Measurements from ENCODE around the gene SF3B4. TPM values are rescaled to one million over a fixed set of nuclear protein-coding genes. Genes with fewer than 3 reads are reported as not detected.

Gene SF3B4
- total RNA-seq, 1 experiment from 2014 or later, result 23.5 TPM

GRCh38 chr1:149932474-149932873, 4.9 kb upstream of the SF3B4 start:
- no peaks in the 10 kb centered on the region for H3K36me3 ChIP-seq (ENCODE audit: low read depth, low read length)
- no peaks in the 10 kb centered on the region for H3K9me2 ChIP-seq (replicated peaks; ENCODE audit: low read length)
- ChIA-PET CTCF (no interaction called here), POLR2A (ENCODE audit: unreplicated experiment) (interaction anchor here (0.7 kb wide), 1 partner anchor 47 kb away, joined by 6 read pairs; no protein-coding TSS in a partner anchor)
- no peaks in the 10 kb centered on the region for H4K20me1 ChIP-seq (ENCODE audit: low read length)
- H3K27me3 ChIP-seq (ENCODE audit: low read length), result no peaks in the 10 kb centered on the region
- no peak overlapping the region for H2AFZ ChIP-seq (ENCODE audit: low read length)
- BruUV-seq (replicated peaks), result no TSS peak
- peaks cover 2% of the 10 kb centered on the region for H3K79me2 ChIP-seq (ENCODE audit: low read length)
- no peak overlapping the region for H3K9ac ChIP-seq (ENCODE audit: low read length)
- DNase-seq (no peak), ATAC-seq (peak; percentile 5)
- no peak overlapping the region for H3K4me3 ChIP-seq (ENCODE audit: low read length)
- intact Hi-C loops (cut with micrococcal nuclease), result no loop called here
- TF ChIP-seq EZH2 (IDR thresholded peaks at IDR 0.05; ENCODE audit: low read length, unreplicated experiment), result no peak
- TF ChIP-seq CTCF (conservative IDR thresholded peaks at IDR 0.05; ENCODE audit: low read depth, low read length), result no peak
- no peak for TF ChIP-seq EZH2phosphoT487 (IDR thresholded peaks at IDR 0.05; ENCODE audit: borderline replicate concordance, low read length)
- H3K27ac ChIP-seq (ENCODE audit: low read length), result no peak overlapping the region
- H3K4me2 ChIP-seq (ENCODE audit: low read length), result no peak overlapping the region
- H3K4me1 ChIP-seq (ENCODE audit: insufficient read depth, low read length), result peaks cover 38% of the 10 kb centered on the region
- no peaks in the 10 kb centered on the region for H3K9me3 ChIP-seq (ENCODE audit: low read length)
- no peaks in the 10 kb centered on the region for H3F3A ChIP-seq (ENCODE audit: low read length, unreplicated experiment)

- BruUV-seq (replicated peaks), result no TSS peak
- intact Hi-C loops (cut with micrococcal nuclease), result no loop called here
Measured at GRCh38 chr1:149931212-149931790, 3.7 kb upstream of the SF3B4 start.

More at GRCh38 chr1:149931212-149931790, 3.7 kb upstream of the SF3B4 start:
- H3K27ac ChIP-seq (ENCODE audit: low read length), result peak overlapping the region; percentile 54
- H3K9me2 ChIP-seq (replicated peaks; ENCODE audit: low read length), result no peaks in the 10 kb centered on the region
- peak overlapping the region; percentile 43 for H3K4me2 ChIP-seq (ENCODE audit: low read length)
- peak; percentile 31 for DNase-seq
- ChIA-PET CTCF (no interaction called here), POLR2A (ENCODE audit: unreplicated experiment) (no interaction called here)
- H3K79me2 ChIP-seq (ENCODE audit: low read length), result peaks cover 13% of the 10 kb centered on the region
- H3K9me3 ChIP-seq (ENCODE audit: low read length), result no peaks in the 10 kb centered on the region
- H3K27me3 ChIP-seq (ENCODE audit: low read length), result no peaks in the 10 kb centered on the region
- peaks cover 34% of the 10 kb centered on the region for H3K4me1 ChIP-seq (ENCODE audit: insufficient read depth, low read length)
- TF ChIP-seq CTCF (conservative IDR thresholded peaks at IDR 0.05; ENCODE audit: low read depth, low read length) (0 out of 2 replicates have a peak, but pooled peaks have one; percentile 8), EZH2phosphoT487 (IDR thresholded peaks at IDR 0.05; ENCODE audit: borderline replicate concordance, low read length) (no peak)
- peaks cover 9% of the 10 kb centered on the region for H3K36me3 ChIP-seq (ENCODE audit: low read depth, low read length)
- peak overlapping the region; percentile 63 for H2AFZ ChIP-seq (ENCODE audit: low read length)
- peaks cover 9% of the 10 kb centered on the region; the same call in 1 of the 2 replicates for H4K20me1 ChIP-seq (ENCODE audit: low read length)
- H3F3A ChIP-seq (ENCODE audit: low read length, unreplicated experiment), result no peaks in the 10 kb centered on the region
- H3K4me3 ChIP-seq (ENCODE audit: low read length), result peak overlapping the region; percentile 16; the same call in 1 of the 2 replicates
- ATAC-seq, result no peak
- no peak overlapping the region for H3K9ac ChIP-seq (ENCODE audit: low read length)
